ENCODE data around the gene TOMM34. TPM values are rescaled to one million over a fixed set of nuclear protein-coding genes. Genes with fewer than 3 reads are reported as not detected.

TOMM34 gene
- total and polyA plus RNA-seq, 2 of the 13 experiments (the other 11 are each of a cell fraction or from before 2014, with no cell fraction given), result 36.2 to 52.0 TPM

- no peaks in the 10 kb centered on the region for H3K9me3 ChIP-seq (ENCODE audit: low read length)
- H4K20me1 ChIP-seq (ENCODE audit: insufficient read depth, low read length), result no peaks in the 10 kb centered on the region
- peaks cover 31% of the 10 kb centered on the region for H3K79me2 ChIP-seq (ENCODE audit: insufficient read depth, low read length)
- ChIA-PET CTCF (ENCODE audit: low intra/inter-chr PET ratio, low total read pairs) (no interaction called here), POLR2A (no interaction called here)
- ATAC-seq (no peak), DNase-seq (ENCODE audit: low spot score) (no peak), FAIRE-seq (no peak)
- H3K27ac ChIP-seq (ENCODE audit: extremely low read length, insufficient read depth, low read length), result no peak overlapping the region
- peaks cover 25% of the 10 kb centered on the region for H3K4me1 ChIP-seq (ENCODE audit: insufficient read depth, low read length)
- WGBS (ENCODE audit: low lambda C conversion rate), result 94% methylated on average over 2 of the region's 2 CpGs
- H3K4me2 ChIP-seq (ENCODE audit: low read depth, low read length), result no peak overlapping the region
- no peak overlapping the region for H3K4me3 ChIP-seq (replicated peaks in 1 of 3; ENCODE audit: insufficient read depth in 1 of 3, low read depth in 2 of 3, low read length in 3 of 3)
- in situ Hi-C loops (cut with HindIII; ENCODE audit: extremely low pct_ligation_motif_present, low pct_unique_long_range_greater_than_20kb) (no loop called here), intact Hi-C loops (cut with micrococcal nuclease; ENCODE audit: unreplicated experiment) (no loop called here)
- no peak overlapping the region for H3K9ac ChIP-seq (ENCODE audit: insufficient read depth, low read depth, low read length)
- H3K27me3 ChIP-seq (ENCODE audit: control insufficient read depth in 1 of 2, insufficient read depth in 2 of 2, low read length in 2 of 2), result no peaks in the 10 kb centered on the region
- H3K36me3 ChIP-seq (replicated peaks in 1 of 2; ENCODE audit: control insufficient read depth in 1 of 2, insufficient read depth in 2 of 2, low read length in 2 of 2), result peaks cover 16 to 32% of the 10 kb centered on the region in 2 experiments
- TF ChIP-seq ZMYM4 (CRISPR knock-in tag; IDR thresholded peaks at IDR 0.05), result no peak
- TF ChIP-seq ZNF816 (CRISPR knock-in tag; IDR thresholded peaks at IDR 0.05; ENCODE audit: borderline replicate concordance), result no peak
- TF ChIP-seq RNF219 (CRISPR knock-in tag; IDR thresholded peaks at IDR 0.05), result no peak
- no peak for TF ChIP-seq FOXO4 (CRISPR knock-in tag; conservative IDR thresholded peaks at IDR 0.05)
- TF ChIP-seq NPAS2 (CRISPR knock-in tag; IDR thresholded peaks at IDR 0.05; ENCODE audit: borderline replicate concordance), result no peak
- no peak for TF ChIP-seq FIP1L1 (IDR thresholded peaks at IDR 0.05; ENCODE audit: borderline replicate concordance, insufficient read depth, low read depth, low read length)
- peak in 1 of 2 experiments; percentile 38; a peak in 3 of 4 replicates for TF ChIP-seq MAFK (conservative IDR thresholded peaks at IDR 0.05 in 1 of 2, IDR thresholded peaks at IDR 0.05 in 1 of 2; ENCODE audit: low read length in 2 of 2)
- TF ChIP-seq RORA (CRISPR knock-in tag; IDR thresholded peaks at IDR 0.05), result no peak
- no peak for TF ChIP-seq ZMYM3 (CRISPR knock-in tag; IDR thresholded peaks at IDR 0.05)
- no peak for TF ChIP-seq TEF (CRISPR knock-in tag; IDR thresholded peaks at IDR 0.05)
- TF ChIP-seq MAFF (IDR thresholded peaks at IDR 0.05; ENCODE audit: low read depth, low read length), result 0 out of 2 replicates have a peak, but pooled peaks have one; percentile 15
- TF ChIP-seq MIER3 (CRISPR knock-in tag; IDR thresholded peaks at IDR 0.05; ENCODE audit: borderline replicate concordance), result no peak
- TF ChIP-seq ZNF646 (CRISPR knock-in tag; IDR thresholded peaks at IDR 0.05), result no peak
- H2AFZ ChIP-seq (ENCODE audit: low read length), result no peak overlapping the region
- no TSS peak for BruUV-seq (replicated peaks)
Measured at GRCh38 chr20:44973053-44973452, 12.9 kb upstream of the TOMM34 start.
